Measurements from ENCODE around the gene KIAA0319L. TPM values are rescaled to one million over a fixed set of nuclear protein-coding genes. Genes with fewer than 3 reads are reported as not detected.

KIAA0319L gene
- total and polyA plus RNA-seq, 9 donors = 26.7 to 45.9 (median 34.4) TPM

DNA sequence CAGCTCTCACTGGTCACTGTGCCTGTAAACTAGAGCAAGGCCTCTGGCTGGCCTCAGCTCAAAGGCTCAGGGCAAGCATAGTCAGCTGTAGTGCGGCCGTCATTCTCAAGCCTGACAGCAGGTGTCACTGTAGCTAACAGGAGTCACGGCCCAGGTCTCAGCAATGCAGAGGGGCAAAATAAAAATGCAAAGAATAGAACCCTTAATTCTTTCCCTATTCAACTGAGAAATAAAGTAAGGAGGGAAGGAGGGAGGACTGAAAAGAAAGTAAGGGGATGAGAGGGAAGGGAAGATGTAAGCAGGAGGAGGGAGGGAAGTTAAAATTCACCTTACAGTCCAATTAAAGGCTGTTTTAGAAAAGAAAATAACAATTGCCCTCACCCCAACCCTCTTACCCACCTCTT lies 106.1 kb downstream of the KIAA0319L start:
- Histone ChIP-seq H3K4me1 (ENCODE audit: control insufficient read depth, insufficient read depth, low read length) (peaks cover 10% of the 10 kb centered on the region), H3K27me3 (ENCODE audit: control insufficient read depth, insufficient read depth, low read length) (no peaks in the 10 kb centered on the region), H3K36me3 (ENCODE audit: control insufficient read depth, insufficient read depth, low read length) (peaks cover 73% of the 10 kb centered on the region), H3K4me3 (ENCODE audit: low read length) (no peak overlapping the region), H3K27ac (ENCODE audit: low read length) (no peak overlapping the region), H3K9me3 (replicated peaks; ENCODE audit: control insufficient read depth, low read depth, low read length) (no peaks in the 10 kb centered on the region)
- 0% methylated on average over 2 of the region's 3 CpGs for WGBS (ENCODE audit: insufficient coverage)
- peak; percentile 86 for DNase-seq

DNA sequence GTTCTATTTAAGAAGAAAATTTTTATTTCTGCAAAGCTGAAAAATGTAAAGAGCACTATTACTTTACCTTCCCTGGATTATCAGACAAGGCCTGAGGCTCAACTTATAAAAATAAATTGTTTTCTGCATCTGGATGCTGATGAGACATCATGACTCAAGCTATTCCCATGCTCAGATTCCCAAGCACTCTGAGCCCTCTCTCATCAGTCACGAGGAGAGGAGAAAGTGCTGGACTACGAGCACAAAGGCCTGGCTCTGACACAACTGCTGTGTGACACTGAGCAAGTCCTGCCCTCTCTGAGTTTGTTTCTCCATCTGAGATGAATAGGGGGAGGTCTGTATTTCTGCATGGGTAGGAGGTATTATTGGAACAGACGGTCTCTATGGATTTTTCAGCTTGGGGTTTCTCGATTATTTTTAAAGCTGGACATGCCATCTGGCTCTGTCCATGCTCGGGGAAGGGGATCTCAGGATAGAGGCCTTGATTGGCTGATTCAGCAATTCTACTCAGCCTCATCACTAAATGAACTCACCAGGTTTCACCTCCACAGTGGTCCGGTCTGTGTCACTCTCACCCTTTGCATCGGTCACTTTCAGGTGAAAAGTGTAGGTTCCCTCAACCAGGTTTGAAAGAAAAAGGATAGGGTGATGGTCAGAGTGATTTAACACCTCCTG lies 107.7 kb downstream of the KIAA0319L start:
- H3K4me3 ChIP-seq (ENCODE audit: low read length) = no peak overlapping the region
- no peaks in the 10 kb centered on the region for H3K9me3 ChIP-seq (replicated peaks; ENCODE audit: control insufficient read depth, low read depth, low read length)
- no peak overlapping the region for H3K27ac ChIP-seq (ENCODE audit: low read length)
- 89% methylated on average over 5 of the region's 7 CpGs for WGBS (ENCODE audit: insufficient coverage)
- H3K4me1 ChIP-seq (ENCODE audit: control insufficient read depth, insufficient read depth, low read length) = peaks cover 10% of the 10 kb centered on the region
- DNase-seq = no peak
- peaks cover 73% of the 10 kb centered on the region for H3K36me3 ChIP-seq (ENCODE audit: control insufficient read depth, insufficient read depth, low read length)
- H3K27me3 ChIP-seq (ENCODE audit: control insufficient read depth, insufficient read depth, low read length) = no peaks in the 10 kb centered on the region

DNA sequence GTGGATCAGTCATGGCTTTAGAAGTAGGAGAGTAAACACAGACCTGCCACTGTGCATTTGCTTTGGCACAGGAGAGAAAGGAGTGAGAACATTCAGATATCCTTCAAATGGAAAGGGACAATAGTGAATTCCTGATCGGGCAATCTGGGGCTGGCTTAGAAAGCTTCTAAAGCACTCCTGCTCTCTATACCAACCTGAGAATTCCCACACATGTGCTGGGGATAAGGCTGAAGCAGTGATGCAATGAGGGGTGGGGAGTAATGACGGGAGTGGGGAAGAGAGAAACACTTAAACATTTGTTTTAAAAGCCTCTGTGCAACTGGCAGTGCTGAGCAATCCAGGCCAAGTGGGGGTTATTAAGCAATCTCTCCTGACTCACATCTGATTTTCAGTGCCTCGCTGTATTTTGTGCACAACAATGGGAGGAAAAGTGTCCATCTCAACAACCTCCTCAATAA lies 108.8 kb downstream of the KIAA0319L start:
- H3K4me1 ChIP-seq (ENCODE audit: control insufficient read depth, insufficient read depth, low read length) = peaks cover 10% of the 10 kb centered on the region
- no peak for DNase-seq
- H3K27me3 ChIP-seq (ENCODE audit: control insufficient read depth, insufficient read depth, low read length) = no peaks in the 10 kb centered on the region
- 86% methylated on average over 1 of the region's 3 CpGs for WGBS (ENCODE audit: insufficient coverage)
- H3K9me3 ChIP-seq (replicated peaks; ENCODE audit: control insufficient read depth, low read depth, low read length) = no peaks in the 10 kb centered on the region
- H3K4me3 ChIP-seq (ENCODE audit: low read length) = no peak overlapping the region
- H3K27ac ChIP-seq (ENCODE audit: low read length) = no peak overlapping the region
- H3K36me3 ChIP-seq (ENCODE audit: control insufficient read depth, insufficient read depth, low read length) = peaks cover 73% of the 10 kb centered on the region

DNA sequence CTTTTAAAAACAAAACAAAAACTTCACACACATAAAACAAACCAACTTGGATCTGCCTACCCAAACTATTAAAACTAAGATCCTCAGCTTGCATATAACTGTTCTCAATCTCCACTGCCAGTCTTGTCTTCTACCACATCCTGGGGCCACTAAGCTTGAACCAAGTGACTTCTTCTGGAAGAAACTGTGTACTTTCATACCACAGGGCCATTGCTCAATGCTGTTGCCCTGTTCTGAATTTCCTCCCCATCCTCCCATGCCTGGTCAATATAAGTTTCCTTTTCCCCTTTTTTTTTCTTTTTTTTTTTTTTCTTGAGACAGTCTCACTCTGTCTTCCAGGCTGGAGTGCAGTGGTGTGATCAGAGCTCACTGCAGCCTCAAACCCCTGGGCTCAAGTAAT lies 109.9 kb downstream of the KIAA0319L start:
- H3K36me3 ChIP-seq (ENCODE audit: control insufficient read depth, insufficient read depth, low read length) = peaks cover 81% of the 10 kb centered on the region

DNA sequence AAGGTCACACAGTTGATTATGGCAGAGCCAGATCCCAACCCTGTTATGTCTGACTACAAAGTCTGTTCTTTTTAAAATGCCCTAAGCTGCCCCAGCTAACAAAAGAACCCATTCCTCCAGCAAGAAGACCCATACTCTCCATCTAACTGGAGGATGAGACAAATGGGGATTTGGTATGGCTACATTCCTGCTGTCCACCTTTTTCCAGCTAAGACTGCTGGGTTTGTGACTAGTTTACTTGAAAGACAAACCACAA lies 112.8 kb downstream of the KIAA0319L start:
- Histone ChIP-seq H3K27ac (ENCODE audit: low read length) (no peak overlapping the region), H3K27me3 (ENCODE audit: control insufficient read depth, insufficient read depth, low read length) (no peaks in the 10 kb centered on the region), H3K9me3 (replicated peaks; ENCODE audit: control insufficient read depth, low read depth, low read length) (no peaks in the 10 kb centered on the region), H3K4me1 (ENCODE audit: control insufficient read depth, insufficient read depth, low read length) (no peaks in the 10 kb centered on the region), H3K4me3 (ENCODE audit: low read length) (no peak overlapping the region), H3K36me3 (ENCODE audit: control insufficient read depth, insufficient read depth, low read length) (peaks cover 83% of the 10 kb centered on the region)
- DNase-seq = no peak

More for the DNA sequence above, 109.9 kb downstream of the KIAA0319L start:
- H3K9me3 ChIP-seq (replicated peaks; ENCODE audit: control insufficient read depth, low read depth, low read length) = no peaks in the 10 kb centered on the region
- no peak for DNase-seq
- peaks cover 10% of the 10 kb centered on the region for H3K4me1 ChIP-seq (ENCODE audit: control insufficient read depth, insufficient read depth, low read length)
- no peaks in the 10 kb centered on the region for H3K27me3 ChIP-seq (ENCODE audit: control insufficient read depth, insufficient read depth, low read length)
- no peak overlapping the region for H3K27ac ChIP-seq (ENCODE audit: low read length)
- H3K4me3 ChIP-seq (ENCODE audit: low read length) = no peak overlapping the region

DNA sequence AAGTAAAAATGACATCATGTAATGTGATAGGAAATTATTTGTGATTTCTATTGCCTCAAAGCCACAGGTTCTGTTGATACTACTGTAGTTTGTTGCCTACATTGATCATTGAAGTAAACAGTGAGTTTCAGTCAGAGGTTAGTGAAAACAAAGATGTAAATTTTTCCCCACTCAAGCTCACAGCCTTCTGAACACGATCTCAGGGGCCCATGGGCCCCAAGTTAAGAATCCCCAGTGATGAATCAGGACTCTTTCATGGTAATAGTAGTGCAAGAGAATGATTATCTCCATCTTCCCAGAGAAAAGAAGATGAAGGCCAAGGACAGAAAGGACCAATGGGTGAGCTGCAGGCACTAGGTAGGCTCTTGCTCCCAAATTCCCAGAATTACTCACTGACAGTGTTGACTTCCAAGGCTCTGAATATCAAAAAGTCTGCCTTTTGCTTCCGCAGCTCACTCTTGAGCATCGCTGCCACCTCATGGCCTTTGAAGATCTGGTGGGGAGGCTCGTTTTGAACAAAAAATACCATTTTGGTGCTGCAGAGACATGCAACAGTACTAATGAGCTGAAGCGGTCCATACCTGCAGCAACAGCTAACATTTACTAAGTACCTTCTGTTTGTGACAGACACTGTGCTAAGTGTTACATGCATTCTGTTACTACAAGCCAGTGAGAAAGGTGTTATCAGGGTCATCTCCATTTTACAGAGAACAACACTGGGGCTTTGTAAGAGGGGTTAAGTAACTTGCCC lies 113.3 kb downstream of the KIAA0319L start:
- H3K9me3 ChIP-seq (replicated peaks; ENCODE audit: control insufficient read depth, low read depth, low read length) = no peaks in the 10 kb centered on the region
- H3K36me3 ChIP-seq (ENCODE audit: control insufficient read depth, insufficient read depth, low read length) = peaks cover 83% of the 10 kb centered on the region
- no peak overlapping the region for H3K27ac ChIP-seq (ENCODE audit: low read length)
- H3K27me3 ChIP-seq (ENCODE audit: control insufficient read depth, insufficient read depth, low read length) = no peaks in the 10 kb centered on the region
- WGBS (ENCODE audit: insufficient coverage) = 57% methylated on average over 3 of the region's 5 CpGs
- DNase-seq = peak; percentile 19
- H3K4me1 ChIP-seq (ENCODE audit: control insufficient read depth, insufficient read depth, low read length) = no peaks in the 10 kb centered on the region
- no peak overlapping the region for H3K4me3 ChIP-seq (ENCODE audit: low read length)

DNA sequence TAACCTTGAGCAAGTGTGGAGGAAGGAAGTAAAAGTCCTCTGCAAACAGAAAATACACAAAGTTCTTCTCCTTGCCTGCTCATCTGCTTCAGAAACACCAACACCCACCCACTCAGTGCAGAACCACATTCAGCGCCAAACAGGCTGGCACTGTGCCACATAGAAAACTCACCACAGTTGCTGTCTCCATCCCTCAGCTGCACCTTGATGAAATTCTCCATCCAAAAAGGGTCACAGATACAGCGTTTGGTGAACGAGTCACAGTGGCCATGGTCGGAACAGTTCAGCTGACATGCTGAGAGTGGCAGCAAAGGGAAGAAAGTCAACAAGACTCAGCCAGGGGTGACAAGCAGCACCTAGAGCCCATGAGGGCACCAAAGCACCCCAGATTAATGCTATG lies 114.5 kb downstream of the KIAA0319L start:
- DNase-seq = no peak
- 65% methylated on average over 4 of the region's 4 CpGs for WGBS (ENCODE audit: insufficient coverage)
- Histone ChIP-seq H3K27me3 (ENCODE audit: control insufficient read depth, insufficient read depth, low read length) (no peaks in the 10 kb centered on the region), H3K4me1 (ENCODE audit: control insufficient read depth, insufficient read depth, low read length) (no peaks in the 10 kb centered on the region), H3K36me3 (ENCODE audit: control insufficient read depth, insufficient read depth, low read length) (peaks cover 79% of the 10 kb centered on the region), H3K27ac (ENCODE audit: low read length) (no peak overlapping the region), H3K4me3 (ENCODE audit: low read length) (no peak overlapping the region), H3K9me3 (replicated peaks; ENCODE audit: control insufficient read depth, low read depth, low read length) (no peaks in the 10 kb centered on the region)

DNA sequence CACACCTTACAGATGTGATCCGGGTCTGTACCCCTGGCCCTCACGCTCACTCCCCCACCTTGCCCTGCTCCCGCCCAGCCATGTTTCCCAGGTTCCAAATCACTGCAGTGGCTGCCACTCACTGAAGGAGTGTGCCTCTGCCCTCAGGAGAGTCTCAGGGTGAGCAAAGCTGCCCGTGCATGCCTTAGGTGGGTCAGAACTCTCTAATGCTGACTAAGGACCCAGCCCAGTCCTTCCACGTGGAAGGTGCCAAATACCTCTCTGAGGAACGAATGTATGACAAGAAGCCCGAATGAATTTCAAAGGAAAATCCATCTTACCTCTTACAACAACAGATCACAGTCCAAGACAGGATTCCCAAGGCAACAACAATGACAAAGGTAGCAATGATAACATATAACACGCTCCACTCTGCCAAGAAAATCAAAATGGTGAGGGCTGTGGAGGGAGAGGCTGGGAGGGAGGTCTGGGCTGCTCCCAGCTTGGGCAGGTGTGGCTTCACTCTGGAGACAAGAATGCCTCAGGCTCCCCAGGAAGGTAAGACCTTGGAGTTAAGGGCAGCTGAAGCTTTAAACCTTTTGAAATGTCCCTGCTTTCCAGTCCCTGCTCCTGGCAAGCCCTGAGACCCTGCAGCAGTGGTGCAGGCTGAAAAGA lies 115.2 kb downstream of the KIAA0319L start:
- H3K4me1 ChIP-seq (ENCODE audit: control insufficient read depth, insufficient read depth, low read length) = no peaks in the 10 kb centered on the region
- no peak overlapping the region for H3K27ac ChIP-seq (ENCODE audit: low read length)
- 91% methylated on average over 5 of the region's 8 CpGs for WGBS (ENCODE audit: insufficient coverage)
- H3K9me3 ChIP-seq (replicated peaks; ENCODE audit: control insufficient read depth, low read depth, low read length) = no peaks in the 10 kb centered on the region
- no peak overlapping the region for H3K4me3 ChIP-seq (ENCODE audit: low read length)
- peaks cover 79% of the 10 kb centered on the region for H3K36me3 ChIP-seq (ENCODE audit: control insufficient read depth, insufficient read depth, low read length)
- no peaks in the 10 kb centered on the region for H3K27me3 ChIP-seq (ENCODE audit: control insufficient read depth, insufficient read depth, low read length)
- no peak for DNase-seq

DNA sequence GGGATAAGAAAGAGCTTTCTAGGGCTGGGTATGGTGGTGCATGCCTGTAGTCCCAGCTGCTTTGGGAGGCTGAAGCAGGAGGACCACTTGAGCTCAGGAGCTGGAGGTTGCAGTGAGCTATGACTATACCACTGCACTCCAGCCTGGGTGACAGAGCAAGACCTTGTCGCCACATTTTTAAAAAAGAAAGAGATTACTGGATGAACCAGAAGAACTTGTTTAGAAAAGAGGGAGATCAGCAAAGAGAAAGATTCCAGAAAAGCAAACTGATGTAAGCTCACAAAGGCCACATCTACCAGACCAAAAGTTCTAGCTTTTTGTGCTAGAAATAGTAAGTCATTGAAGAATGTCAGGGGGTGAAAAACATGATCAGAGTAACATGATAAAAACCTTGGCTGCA lies 117.6 kb downstream of the KIAA0319L start:
- no peak for DNase-seq
- no peaks in the 10 kb centered on the region for H3K9me3 ChIP-seq (replicated peaks; ENCODE audit: control insufficient read depth, low read depth, low read length)
- H3K27ac ChIP-seq (ENCODE audit: low read length) = no peak overlapping the region
- H3K27me3 ChIP-seq (ENCODE audit: control insufficient read depth, insufficient read depth, low read length) = no peaks in the 10 kb centered on the region
- H3K36me3 ChIP-seq (ENCODE audit: control insufficient read depth, insufficient read depth, low read length) = peaks cover 86% of the 10 kb centered on the region
- H3K4me1 ChIP-seq (ENCODE audit: control insufficient read depth, insufficient read depth, low read length) = no peaks in the 10 kb centered on the region
- no peak overlapping the region for H3K4me3 ChIP-seq (ENCODE audit: low read length)
- WGBS (ENCODE audit: insufficient coverage) = no CpG with 5 or more reads among the region's 1 CpG

DNA sequence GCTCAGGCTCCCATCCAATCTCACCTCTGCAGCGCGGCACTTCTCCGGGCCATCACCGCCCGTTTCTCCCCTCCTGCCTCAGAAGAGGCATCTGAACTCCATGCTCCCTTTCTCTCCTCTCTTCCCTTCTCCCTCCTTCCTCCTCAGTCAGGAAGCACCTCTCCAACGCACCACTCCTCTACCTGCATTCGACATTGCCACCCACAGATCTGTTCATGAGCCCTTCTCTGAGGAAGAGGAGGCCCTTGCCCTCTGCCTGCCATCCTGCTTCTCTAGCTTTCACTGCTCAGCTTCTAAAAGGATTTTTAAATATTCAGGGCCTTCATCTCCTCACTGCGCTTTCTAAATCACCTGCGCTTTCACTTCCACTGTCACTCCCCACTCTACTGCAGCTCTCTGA lies 120.0 kb downstream of the KIAA0319L start:
- H3K9me3 ChIP-seq (replicated peaks; ENCODE audit: control insufficient read depth, low read depth, low read length) = no peaks in the 10 kb centered on the region
- no peaks in the 10 kb centered on the region for H3K4me1 ChIP-seq (ENCODE audit: control insufficient read depth, insufficient read depth, low read length)
- H3K27me3 ChIP-seq (ENCODE audit: control insufficient read depth, insufficient read depth, low read length) = no peaks in the 10 kb centered on the region
- no peak for DNase-seq
- peaks cover 83% of the 10 kb centered on the region for H3K36me3 ChIP-seq (ENCODE audit: control insufficient read depth, insufficient read depth, low read length)
- no peak overlapping the region for H3K27ac ChIP-seq (ENCODE audit: low read length)
- no peak overlapping the region for H3K4me3 ChIP-seq (ENCODE audit: low read length)
- WGBS (ENCODE audit: insufficient coverage) = 98% methylated on average over 9 of the region's 9 CpGs

All from muscle of leg (tissue), 11 donors.